ENCODE data around the gene PRMT1. TPM values are rescaled to one million over a fixed set of nuclear protein-coding genes. Genes with fewer than 3 reads are reported as not detected.

The PRMT1 gene
- total and polyA plus RNA-seq, 2 of the 13 experiments (the other 11 are each of a cell fraction or from before 2014, with no cell fraction given): 324 to 374 TPM

DNA sequence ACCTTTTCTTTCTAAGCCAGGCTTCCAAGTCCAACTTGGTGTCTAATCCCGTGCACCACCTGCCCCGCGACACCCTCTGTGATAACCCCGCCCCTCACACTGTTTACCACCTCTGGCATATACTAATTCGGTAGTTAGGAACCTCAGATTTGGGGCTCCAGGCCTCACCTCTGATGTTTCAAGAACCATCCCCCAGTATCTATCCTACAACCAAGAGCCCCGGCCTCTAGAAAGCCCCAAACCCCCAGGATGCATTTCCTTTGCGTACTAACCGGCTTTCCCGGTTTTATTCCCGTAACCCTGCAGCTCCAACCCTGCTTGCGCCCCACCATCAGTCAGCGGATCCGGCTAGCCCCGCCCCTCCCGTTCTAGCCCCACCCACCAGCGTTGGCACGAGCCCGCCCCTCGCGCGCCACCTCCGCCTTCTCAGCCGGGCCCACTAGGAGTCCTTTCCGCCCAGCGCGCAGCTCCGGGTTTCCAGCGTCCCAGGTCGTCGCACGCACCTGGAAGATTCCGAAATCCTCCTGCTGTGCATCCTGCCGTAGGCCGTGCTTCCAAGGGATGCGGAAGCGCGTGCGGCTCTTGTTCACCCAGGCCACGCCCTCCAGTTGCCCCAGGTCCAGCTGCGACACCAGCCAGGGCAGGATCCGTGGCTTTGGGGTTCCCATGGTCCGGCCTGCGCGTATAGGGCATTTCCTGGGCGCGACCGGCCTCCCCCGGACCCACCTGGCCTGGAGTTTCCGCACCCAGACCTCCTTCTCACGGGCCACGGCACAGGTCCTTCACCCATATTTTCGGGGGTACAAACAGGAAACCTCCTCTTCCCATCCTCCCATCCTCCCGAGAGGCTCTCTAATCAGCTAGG lies 12.7 kb upstream of the PRMT1 start (continued):
- peak; percentile 95 for TF ChIP-seq HNRNPLL (IDR thresholded peaks at IDR 0.05; ENCODE audit: low read depth, low read length, poor library complexity, severe bottlenecking)
- TF ChIP-seq ZNF10 (CRISPR knock-in tag; IDR thresholded peaks at IDR 0.05; ENCODE audit: borderline replicate concordance, low read depth): no peak
- peak; percentile 79; the same call in 1 of the 2 replicates for TF ChIP-seq ZNF768 (CRISPR knock-in tag; IDR thresholded peaks at IDR 0.05)
- TF ChIP-seq SUZ12 (IDR thresholded peaks at IDR 0.05; ENCODE audit: low read depth, low read length): no peak
- no peak for TF ChIP-seq RBAK (CRISPR knock-in tag; IDR thresholded peaks at IDR 0.05)
- TF ChIP-seq SIN3A (IDR thresholded peaks at IDR 0.05; ENCODE audit: borderline replicate concordance, low read depth, low read length): peak; percentile 55; the same call in 1 of the 2 replicates
- TF ChIP-seq, protein P1, sequence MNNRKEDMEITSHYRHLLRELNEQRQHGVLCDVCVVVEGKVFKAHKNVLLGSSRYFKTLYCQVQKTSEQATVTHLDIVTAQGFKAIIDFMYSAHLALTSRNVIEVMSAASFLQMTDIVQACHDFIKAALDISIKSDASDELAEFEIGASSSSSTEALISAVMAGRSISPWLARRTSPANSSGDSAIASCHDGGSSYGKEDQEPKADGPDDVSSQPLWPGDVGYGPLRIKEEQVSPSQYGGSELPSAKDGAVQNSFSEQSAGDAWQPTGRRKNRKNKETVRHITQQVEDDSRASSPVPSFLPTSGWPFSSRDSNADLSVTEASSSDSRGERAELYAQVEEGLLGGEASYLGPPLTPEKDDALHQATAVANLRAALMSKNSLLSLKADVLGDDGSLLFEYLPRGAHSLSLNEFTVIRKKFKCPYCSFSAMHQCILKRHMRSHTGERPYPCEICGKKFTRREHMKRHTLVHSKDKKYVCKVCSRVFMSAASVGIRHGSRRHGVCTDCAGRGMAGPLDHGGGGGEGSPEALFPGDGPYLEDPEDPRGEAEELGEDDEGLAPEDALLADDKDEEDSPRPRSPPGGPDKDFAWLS (CRISPR knock-in tag; IDR thresholded peaks at IDR 0.05; ENCODE audit: borderline replicate concordance): no peak
- TF ChIP-seq, protein P2, sequence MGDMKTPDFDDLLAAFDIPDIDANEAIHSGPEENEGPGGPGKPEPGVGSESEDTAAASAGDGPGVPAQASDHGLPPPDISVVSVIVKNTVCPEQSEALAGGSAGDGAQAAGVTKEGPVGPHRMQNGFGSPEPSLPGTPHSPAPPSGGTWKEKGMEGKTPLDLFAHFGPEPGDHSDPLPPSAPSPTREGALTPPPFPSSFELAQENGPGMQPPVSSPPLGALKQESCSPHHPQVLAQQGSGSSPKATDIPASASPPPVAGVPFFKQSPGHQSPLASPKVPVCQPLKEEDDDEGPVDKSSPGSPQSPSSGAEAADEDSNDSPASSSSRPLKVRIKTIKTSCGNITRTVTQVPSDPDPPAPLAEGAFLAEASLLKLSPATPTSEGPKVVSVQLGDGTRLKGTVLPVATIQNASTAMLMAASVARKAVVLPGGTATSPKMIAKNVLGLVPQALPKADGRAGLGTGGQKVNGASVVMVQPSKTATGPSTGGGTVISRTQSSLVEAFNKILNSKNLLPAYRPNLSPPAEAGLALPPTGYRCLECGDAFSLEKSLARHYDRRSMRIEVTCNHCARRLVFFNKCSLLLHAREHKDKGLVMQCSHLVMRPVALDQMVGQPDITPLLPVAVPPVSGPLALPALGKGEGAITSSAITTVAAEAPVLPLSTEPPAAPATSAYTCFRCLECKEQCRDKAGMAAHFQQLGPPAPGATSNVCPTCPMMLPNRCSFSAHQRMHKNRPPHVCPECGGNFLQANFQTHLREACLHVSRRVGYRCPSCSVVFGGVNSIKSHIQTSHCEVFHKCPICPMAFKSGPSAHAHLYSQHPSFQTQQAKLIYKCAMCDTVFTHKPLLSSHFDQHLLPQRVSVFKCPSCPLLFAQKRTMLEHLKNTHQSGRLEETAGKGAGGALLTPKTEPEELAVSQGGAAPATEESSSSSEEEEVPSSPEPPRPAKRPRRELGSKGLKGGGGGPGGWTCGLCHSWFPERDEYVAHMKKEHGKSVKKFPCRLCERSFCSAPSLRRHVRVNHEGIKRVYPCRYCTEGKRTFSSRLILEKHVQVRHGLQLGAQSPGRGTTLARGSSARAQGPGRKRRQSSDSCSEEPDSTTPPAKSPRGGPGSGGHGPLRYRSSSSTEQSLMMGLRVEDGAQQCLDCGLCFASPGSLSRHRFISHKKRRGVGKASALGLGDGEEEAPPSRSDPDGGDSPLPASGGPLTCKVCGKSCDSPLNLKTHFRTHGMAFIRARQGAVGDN (CRISPR knock-in tag; IDR thresholded peaks at IDR 0.05): peak; percentile 82
- TF ChIP-seq PHF8 (CRISPR knock-in tag; IDR thresholded peaks at IDR 0.05): peak; percentile 71
- TF ChIP-seq, protein P3, sequence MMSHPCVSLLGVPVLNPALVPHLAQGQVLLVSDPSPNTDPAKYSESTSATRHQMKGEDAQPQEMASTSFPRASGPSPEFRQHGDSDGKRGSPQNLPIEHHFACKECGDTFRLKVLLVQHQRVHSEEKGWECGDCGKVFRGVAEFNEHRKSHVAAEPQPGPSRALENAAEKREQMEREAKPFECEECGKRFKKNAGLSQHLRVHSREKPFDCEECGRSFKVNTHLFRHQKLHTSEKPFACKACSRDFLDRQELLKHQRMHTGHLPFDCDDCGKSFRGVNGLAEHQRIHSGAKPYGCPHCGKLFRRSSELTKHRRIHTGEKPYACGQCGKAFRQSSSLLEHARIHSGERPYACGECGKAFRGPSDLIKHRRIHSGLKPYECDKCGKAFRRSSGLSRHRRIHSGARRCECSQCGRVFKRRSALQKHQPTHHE (CRISPR knock-in tag; IDR thresholded peaks at IDR 0.05; ENCODE audit: borderline replicate concordance): no peak
- TF ChIP-seq ZFP36L1 (CRISPR knock-in tag; IDR thresholded peaks at IDR 0.05): no peak
- TF ChIP-seq, protein P4, sequence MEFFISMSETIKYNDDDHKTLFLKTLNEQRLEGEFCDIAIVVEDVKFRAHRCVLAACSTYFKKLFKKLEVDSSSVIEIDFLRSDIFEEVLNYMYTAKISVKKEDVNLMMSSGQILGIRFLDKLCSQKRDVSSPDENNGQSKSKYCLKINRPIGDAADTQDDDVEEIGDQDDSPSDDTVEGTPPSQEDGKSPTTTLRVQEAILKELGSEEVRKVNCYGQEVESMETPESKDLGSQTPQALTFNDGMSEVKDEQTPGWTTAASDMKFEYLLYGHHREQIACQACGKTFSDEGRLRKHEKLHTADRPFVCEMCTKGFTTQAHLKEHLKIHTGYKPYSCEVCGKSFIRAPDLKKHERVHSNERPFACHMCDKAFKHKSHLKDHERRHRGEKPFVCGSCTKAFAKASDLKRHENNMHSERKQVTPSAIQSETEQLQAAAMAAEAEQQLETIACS (CRISPR knock-in tag; IDR thresholded peaks at IDR 0.05): no peak
- TF ChIP-seq CEBPG (CRISPR knock-in tag; IDR thresholded peaks at IDR 0.05): 0 out of 2 replicates have a peak, but pooled peaks have one; percentile 14
- TF ChIP-seq, protein P5, sequence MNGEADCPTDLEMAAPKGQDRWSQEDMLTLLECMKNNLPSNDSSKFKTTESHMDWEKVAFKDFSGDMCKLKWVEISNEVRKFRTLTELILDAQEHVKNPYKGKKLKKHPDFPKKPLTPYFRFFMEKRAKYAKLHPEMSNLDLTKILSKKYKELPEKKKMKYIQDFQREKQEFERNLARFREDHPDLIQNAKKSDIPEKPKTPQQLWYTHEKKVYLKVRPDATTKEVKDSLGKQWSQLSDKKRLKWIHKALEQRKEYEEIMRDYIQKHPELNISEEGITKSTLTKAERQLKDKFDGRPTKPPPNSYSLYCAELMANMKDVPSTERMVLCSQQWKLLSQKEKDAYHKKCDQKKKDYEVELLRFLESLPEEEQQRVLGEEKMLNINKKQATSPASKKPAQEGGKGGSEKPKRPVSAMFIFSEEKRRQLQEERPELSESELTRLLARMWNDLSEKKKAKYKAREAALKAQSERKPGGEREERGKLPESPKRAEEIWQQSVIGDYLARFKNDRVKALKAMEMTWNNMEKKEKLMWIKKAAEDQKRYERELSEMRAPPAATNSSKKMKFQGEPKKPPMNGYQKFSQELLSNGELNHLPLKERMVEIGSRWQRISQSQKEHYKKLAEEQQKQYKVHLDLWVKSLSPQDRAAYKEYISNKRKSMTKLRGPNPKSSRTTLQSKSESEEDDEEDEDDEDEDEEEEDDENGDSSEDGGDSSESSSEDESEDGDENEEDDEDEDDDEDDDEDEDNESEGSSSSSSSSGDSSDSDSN (CRISPR knock-in tag; IDR thresholded peaks at IDR 0.05): peak; percentile 70
- no peak; the same call in 2 of the 3 replicates for TF ChIP-seq MXI1 (IDR thresholded peaks at IDR 0.05; ENCODE audit: borderline replicate concordance, low read depth, low read length)

All from HepG2 (cell line).